ENCODE measurements around the gene XCL2.

The XCL2 gene

GRCh38 chr1:168513656-168514404 is 30.0 kb downstream of the XCL2 start:
- H3K4me3 ChIP-seq (ENCODE audit: control insufficient read depth, low read depth, low read length), result no peak overlapping the region
- TF ChIP-seq CTCF (conservative IDR thresholded peaks at IDR 0.05; ENCODE audit: control insufficient read depth, insufficient read depth, low read depth, low read length), result no peak
- DNase-seq (ENCODE audit: low read depth), result peak; percentile 20

GRCh38 chr1:168512864-168513595 is 30.8 kb downstream of the XCL2 start:
- no peak for DNase-seq (ENCODE audit: low read depth)
- no peak for TF ChIP-seq CTCF (conservative IDR thresholded peaks at IDR 0.05; ENCODE audit: control insufficient read depth, insufficient read depth, low read depth, low read length)
- H3K4me3 ChIP-seq (ENCODE audit: control insufficient read depth, low read depth, low read length), result no peak overlapping the region

DNA sequence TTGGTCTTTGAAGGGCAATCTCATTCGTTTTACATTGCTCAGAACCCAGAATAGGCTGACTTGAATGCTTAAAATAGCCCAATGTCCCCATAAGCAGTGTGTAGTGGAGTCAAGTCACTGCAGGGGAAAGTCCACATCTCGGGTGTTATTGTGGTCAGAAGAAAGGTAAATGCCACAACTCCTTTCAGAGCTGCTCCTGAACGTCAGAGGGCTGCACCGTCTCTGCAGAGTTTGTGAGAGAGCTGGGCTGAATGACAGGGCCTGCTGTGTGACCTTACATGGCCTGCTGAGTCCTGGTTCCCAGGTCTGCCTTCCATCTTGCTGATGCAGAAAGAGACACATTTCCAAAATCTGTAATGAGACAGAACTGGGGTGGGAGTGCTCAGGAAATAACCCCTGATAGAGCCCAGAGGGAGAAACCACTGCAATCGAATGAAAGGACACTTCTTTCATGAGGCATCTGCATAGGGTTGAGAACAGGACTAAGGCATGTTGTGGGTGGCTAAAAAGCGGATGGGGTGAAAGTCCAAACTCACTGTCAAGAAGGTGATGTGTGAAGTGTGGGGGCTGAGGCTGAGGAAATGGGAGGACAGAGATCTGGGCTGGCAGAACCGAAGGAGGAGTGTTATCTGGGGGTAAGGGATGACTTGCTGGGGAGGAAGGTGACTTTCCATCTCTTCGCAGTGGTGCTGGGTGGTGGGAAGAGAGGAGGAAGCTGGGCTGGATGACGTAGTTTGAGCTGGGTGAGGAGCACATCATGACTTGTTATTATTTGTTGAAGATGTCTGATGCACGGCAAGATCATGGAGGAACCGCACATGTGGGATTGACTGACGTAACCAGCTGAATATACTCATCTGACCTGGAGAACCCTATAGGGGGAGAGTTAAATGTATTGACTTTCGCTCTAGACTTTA is 33.7 kb downstream of the XCL2 start:
- no peak for TF ChIP-seq CTCF (conservative IDR thresholded peaks at IDR 0.05; ENCODE audit: control insufficient read depth, insufficient read depth, low read depth, low read length)
- no peak for DNase-seq (ENCODE audit: low read depth)
- no peak overlapping the region for H3K4me3 ChIP-seq (ENCODE audit: control insufficient read depth, low read depth, low read length)

DNA sequence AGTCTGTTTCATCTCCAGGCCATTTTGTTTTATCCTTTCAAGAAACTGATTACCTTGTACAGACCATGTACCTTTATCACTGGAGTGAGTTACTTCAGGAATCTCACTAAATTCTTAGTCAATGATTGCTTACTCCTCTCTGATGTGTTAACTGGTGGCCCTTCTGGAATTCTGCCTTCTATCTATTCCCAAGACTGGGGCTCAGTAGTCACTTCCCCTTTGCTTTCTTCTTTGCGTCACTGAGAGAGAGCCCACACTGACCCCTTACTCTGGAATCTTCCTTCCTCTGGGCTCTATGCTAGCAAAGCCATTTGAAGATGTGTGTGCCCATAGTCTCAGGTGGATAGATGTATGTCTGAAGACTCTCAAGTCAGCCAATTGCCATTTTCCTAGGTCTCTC is 34.6 kb downstream of the XCL2 start:
- H3K4me3 ChIP-seq (ENCODE audit: control insufficient read depth, low read depth, low read length), result no peak overlapping the region
- TF ChIP-seq CTCF (conservative IDR thresholded peaks at IDR 0.05; ENCODE audit: control insufficient read depth, insufficient read depth, low read depth, low read length), result no peak
- no peak for DNase-seq (ENCODE audit: low read depth)

DNA sequence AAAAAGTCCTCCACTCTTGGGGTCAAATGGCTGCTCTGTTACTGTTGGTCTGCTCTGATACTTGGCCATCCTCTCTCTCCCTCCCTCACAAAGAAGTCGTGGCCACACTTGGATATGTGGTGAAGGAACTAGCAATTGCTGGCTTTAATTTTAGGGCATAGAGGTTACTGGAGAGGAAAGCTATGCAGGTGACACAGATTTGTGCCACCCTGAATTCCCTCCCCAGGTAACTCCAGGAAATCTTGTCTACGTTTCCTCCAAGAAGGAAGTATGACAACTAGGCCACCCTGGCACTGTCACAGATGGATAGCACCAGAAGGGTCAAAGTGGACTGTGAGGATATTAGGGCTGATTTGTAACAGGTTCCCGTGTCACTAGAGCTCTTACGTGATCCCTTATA is 36.0 kb downstream of the XCL2 start:
- no peak overlapping the region for H3K4me3 ChIP-seq (ENCODE audit: control insufficient read depth, low read depth, low read length)

More for the DNA sequence above, 36.0 kb downstream of the XCL2 start:
- no peak for TF ChIP-seq CTCF (conservative IDR thresholded peaks at IDR 0.05; ENCODE audit: control insufficient read depth, insufficient read depth, low read depth, low read length)
- no peak for DNase-seq (ENCODE audit: low read depth)
